Measurements from ENCODE around the gene NUAK1. TPM values are rescaled to one million over a fixed set of nuclear protein-coding genes. Genes with fewer than 3 reads are reported as not detected.
A peak's percentile ranks its signal among the peaks of the same experiment; 100 is the strongest.

The NUAK1 gene
- polyA plus RNA-seq, 6 donors from 2014 or later = not detected

DNA sequence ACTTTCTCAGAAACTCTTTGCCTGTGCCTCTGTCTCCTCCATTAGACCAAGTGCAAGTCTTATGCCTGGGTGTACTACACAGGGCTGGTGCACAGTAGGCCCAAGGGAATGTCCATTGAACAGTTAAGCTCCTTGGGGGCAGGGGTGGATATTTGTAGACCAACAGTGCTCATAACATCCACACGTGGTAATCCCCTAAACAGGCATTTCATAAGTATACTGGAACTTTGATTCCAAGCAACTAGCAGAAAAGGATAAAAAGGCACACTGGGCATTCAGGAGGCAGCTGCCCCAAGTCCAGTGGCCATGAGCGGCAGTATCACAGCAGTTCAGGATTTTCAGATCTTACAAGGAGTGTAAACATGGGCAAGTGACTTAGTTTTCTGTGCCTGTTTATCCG, 16.8 kb downstream of the NUAK1 start:
- H3K27ac Mint-ChIP-seq = no peak overlapping the region
- ATAC-seq (ENCODE audit: low read depth in 2 of 2) = no peak
- peaks cover 21 to 32% (median 24%) of the 10 kb centered on the region in 3 donors for H3K27me3 Mint-ChIP-seq
- no peak overlapping the region for H3K4me3 Mint-ChIP-seq
- H3K9me3 Mint-ChIP-seq = peaks cover 0 to 1% (median 0%) of the 10 kb centered on the region in 7 donors
- H3K36me3 Mint-ChIP-seq = no peaks in the 10 kb centered on the region
- no peaks in the 10 kb centered on the region for H3K4me1 Mint-ChIP-seq
- no peak for DNase-seq

DNA sequence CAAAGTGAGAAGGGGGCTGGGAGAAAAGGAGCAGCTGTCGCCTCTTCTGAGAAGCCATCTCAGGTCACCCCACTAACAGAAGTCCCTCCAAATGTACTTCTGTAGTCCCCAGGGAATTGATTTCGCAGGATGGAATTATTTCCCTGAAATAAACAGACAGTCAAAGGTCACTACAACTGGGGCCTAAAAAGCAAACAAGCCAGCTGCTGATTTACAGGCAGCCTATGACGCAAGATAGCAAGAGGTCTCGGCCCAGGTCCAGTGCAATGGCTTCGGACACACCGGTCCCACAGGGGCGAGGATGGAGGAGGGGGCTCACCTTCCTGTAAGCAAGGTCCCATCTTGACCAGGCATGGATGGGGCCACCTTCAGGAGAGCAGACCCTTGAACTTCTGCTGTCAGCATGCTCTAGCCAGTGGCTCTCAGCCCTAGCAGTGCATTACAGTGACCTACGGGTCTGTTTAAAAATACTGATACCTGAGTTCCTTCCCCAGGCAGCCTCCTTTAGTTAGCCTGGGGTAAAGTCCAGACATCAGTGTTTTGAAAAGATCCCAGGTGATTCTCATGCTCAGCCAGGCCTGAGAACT, 18.1 kb downstream of the NUAK1 start:
- H3K4me3 Mint-ChIP-seq = no peak overlapping the region
- H3K9me3 Mint-ChIP-seq = peaks cover 0 to 1% (median 0%) of the 10 kb centered on the region in 7 donors
- ATAC-seq (ENCODE audit: low read depth in 2 of 2) = no peak
- no peaks in the 10 kb centered on the region for H3K36me3 Mint-ChIP-seq
- DNase-seq = no peak
- no peak overlapping the region for H3K27ac Mint-ChIP-seq
- no peaks in the 10 kb centered on the region for H3K4me1 Mint-ChIP-seq
- H3K27me3 Mint-ChIP-seq = peaks cover 17 to 34% (median 29%) of the 10 kb centered on the region in 3 donors

DNA sequence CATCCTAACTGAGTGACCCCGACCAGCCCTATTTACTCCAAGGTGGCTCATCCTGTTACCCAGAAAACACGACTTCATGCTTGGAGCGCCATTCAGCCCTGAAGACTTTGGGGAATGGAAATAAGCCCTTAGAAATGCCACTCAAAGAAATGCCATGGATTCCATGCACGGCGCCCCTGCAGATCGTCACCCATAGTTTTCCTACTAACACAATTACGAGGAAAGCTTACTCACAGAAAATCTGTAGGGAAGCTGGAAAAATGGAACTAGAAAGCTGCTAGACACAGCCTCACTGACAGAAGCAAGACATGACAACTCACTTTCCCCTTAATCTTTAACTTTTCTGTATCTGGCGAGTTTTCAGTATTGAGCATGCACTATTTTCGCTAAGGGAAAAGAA, 19.5 kb downstream of the NUAK1 start:
- Mint-ChIP-seq H3K4me3 (no peak overlapping the region), H3K27ac (peak overlapping the region in 1 of 6 donors; percentile 16), H3K27me3 (peaks cover 17 to 35% (median 32%) of the 10 kb centered on the region in 3 donors), H3K36me3 (no peaks in the 10 kb centered on the region), H3K9me3 (no peaks in the 10 kb centered on the region), H3K4me1 (no peaks in the 10 kb centered on the region)
- ATAC-seq (ENCODE audit: low read depth in 2 of 2) = no peak
- no peak for DNase-seq

DNA sequence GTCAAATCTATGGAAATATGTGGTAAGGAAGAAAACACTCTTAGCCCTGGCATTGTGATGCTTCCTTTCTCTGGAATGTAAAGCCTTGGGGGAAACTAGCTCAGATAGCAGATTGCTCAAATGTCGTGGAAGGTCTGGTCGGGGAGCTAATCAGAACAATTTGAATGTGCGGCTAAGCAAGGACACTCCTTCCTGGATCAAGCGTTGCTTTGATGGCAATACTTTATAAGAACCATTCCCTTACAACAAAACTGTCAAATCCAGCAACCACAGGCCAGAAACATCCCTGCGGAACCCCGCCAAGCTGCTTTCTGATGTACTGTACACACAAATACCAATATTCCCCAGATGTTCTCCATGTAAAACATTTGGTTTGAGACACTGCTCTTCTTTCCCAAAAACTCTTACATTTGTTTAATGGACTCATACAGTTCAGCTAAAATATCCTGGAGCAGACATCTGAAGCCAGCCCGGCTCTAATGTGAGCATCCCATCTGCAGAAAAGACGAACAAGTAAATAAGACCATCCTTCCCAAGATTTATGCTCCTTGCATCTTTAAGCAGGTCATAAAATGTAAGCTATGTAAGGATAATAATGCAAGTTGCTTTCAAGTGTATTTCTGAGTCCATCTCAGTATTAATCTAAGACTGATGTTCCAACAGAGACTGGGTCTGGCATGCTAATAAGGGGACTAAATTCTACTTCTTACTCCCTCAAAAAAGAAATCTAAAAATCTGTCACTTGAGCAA, 20.2 kb downstream of the NUAK1 start:
- DNase-seq = no peak
- Mint-ChIP-seq H3K36me3 (no peaks in the 10 kb centered on the region), H3K4me3 (no peak overlapping the region), H3K4me1 (no peaks in the 10 kb centered on the region), H3K27ac (no peak overlapping the region), H3K9me3 (no peaks in the 10 kb centered on the region), H3K27me3 (peaks cover 17 to 37% (median 32%) of the 10 kb centered on the region in 3 donors)
- ATAC-seq (ENCODE audit: low read depth in 2 of 2) = no peak

DNA sequence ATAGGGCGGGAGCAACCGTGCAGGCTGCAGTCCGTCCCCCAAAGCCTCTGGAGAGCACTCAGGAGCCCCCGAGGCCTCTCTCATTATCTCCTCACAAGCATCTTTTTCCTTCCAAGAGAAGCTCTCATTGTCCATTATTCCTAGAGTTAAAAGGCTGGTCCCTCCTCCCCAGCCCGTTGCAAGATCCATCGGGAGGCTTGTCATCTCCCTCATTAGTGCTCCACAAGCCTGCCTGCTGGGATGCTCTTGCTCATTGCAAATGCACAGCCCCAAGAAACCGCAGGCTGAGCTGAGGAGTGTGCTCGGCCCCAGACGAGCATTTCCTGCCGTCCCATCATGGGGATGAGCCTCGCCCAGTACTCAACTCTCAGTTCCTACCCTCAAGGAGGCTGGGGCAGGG, 23.3 kb downstream of the NUAK1 start:
- H3K9me3 Mint-ChIP-seq = no peaks in the 10 kb centered on the region
- H3K27ac Mint-ChIP-seq = no peak overlapping the region
- H3K27me3 Mint-ChIP-seq = peaks cover 8 to 32% (median 24%) of the 10 kb centered on the region in 3 donors
- H3K4me1 Mint-ChIP-seq = no peaks in the 10 kb centered on the region
- no peak overlapping the region for H3K4me3 Mint-ChIP-seq
- DNase-seq (no peak), ATAC-seq (ENCODE audit: low read depth in 2 of 2) (no peak)
- H3K36me3 Mint-ChIP-seq = no peaks in the 10 kb centered on the region

DNA sequence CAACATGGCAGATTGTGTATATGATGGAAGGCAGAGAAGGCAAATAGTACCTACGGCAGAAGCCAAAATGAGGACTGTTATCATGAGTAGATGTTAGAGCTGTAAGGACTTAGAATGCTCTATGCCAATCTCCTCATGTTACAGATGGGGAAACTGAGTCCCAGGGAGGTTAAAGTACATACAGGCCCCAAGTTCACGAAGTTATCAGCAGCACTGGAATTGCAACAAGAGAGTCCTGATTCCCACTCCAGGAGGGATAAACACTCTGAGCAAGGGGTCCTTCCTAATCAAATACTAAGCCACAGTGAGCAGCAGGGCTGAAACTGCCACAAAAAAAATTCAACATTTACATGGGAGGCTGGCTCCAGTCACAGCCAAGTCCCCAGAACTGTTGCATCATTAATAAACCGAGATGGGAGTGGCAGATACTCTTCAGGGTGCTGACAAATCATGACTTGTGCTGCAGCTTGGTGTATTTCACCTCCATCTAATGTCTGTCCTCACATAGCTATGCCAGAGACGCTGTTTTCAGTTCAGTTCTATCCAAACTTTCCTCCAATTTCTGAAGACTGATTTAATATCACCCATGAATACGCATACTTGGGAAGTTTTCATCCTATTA, 24.2 kb downstream of the NUAK1 start:
- Mint-ChIP-seq H3K27me3 (peaks cover 13 to 39% (median 27%) of the 10 kb centered on the region in 3 donors), H3K27ac (no peak overlapping the region), H3K9me3 (no peaks in the 10 kb centered on the region), H3K36me3 (no peaks in the 10 kb centered on the region), H3K4me3 (no peak overlapping the region), H3K4me1 (no peaks in the 10 kb centered on the region)
- ATAC-seq (ENCODE audit: low read depth in 2 of 2) (no peak), DNase-seq (no peak)

DNA sequence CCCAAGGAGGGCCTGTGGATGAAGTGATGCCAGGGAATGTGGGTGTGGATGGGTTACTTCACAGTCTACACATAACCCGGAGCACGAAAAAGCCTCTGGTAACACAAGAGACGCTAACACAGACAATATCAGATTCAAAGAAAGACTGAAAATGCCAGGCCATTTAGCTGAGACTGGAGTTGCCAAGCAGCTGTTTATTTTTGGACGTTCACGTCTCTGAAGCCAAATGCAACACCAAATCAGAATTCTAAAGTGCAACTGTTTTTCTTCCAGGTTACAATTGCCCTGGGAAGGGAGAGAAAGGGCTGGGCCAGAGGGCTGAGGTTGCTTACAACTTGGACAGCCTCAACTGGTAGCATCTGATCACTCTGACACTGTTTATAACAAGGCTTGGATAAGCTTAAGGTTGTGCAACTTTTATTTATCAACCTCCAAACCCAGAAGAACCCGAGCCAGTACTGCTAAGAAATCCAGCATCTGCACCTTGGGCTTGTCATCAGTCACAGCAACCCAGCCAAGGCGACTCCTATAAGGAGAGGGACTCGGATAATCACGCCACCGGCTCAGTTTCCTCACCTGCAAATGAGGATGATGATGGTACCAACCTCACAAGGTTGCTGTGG, 24.8 kb downstream of the NUAK1 start:
- no peaks in the 10 kb centered on the region for H3K4me1 Mint-ChIP-seq

DNA sequence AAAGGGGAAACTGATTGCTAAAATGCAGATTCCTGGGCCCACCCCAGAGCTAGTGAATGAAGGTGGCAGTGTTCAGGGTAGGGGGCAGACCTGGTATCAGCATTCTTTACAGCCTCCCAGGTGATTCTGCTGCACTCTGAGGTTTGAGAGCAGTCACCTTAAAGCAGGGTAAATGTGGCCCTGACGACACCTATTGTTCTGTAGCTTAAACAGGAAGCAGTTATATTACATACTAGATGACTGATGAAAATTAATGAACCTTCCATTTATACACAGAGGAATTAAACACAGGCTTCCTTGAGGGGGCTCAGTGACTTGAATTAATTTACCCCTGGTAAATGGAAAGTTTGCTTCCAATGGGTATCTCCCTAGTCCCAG, 25.3 kb downstream of the NUAK1 start:
- no peaks in the 10 kb centered on the region for H3K4me1 Mint-ChIP-seq
- H3K27ac Mint-ChIP-seq = no peak overlapping the region
- ATAC-seq (ENCODE audit: low read depth in 2 of 2) (no peak), DNase-seq (no peak)
- peaks cover 9 to 43% (median 35%) of the 10 kb centered on the region in 3 donors for H3K27me3 Mint-ChIP-seq
- H3K36me3 Mint-ChIP-seq = no peaks in the 10 kb centered on the region
- no peaks in the 10 kb centered on the region for H3K9me3 Mint-ChIP-seq
- no peak overlapping the region for H3K4me3 Mint-ChIP-seq

More for the DNA sequence above, 24.8 kb downstream of the NUAK1 start:
- DNase-seq (no peak), ATAC-seq (ENCODE audit: low read depth in 2 of 2) (no peak)
- Mint-ChIP-seq H3K36me3 (no peaks in the 10 kb centered on the region), H3K27me3 (peaks cover 13 to 46% (median 34%) of the 10 kb centered on the region in 3 donors), H3K27ac (no peak overlapping the region), H3K9me3 (no peaks in the 10 kb centered on the region), H3K4me3 (no peak overlapping the region)

DNA sequence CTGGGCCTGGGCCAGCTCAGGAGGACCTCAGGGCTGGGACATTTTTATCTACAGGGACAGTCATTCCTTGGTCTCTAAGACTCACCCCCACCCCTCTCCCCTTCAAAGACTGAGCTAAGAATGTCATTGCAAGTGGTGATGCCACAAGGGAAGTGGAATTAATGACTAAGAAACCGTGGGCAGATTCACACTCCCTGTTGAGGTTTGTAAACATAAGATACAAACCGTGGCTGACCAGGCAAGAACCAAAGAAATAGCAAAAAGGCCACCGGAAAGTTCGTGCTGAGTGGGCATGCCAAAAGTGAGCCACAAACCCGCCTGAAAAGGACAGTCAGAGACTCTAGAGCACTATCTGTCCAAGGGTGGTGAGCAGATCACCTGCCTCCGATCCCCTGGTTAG, 25.7 kb downstream of the NUAK1 start:
- Mint-ChIP-seq H3K4me3 (no peak overlapping the region), H3K27me3 (peaks cover 9 to 41% (median 34%) of the 10 kb centered on the region in 3 donors), H3K9me3 (no peaks in the 10 kb centered on the region), H3K4me1 (no peaks in the 10 kb centered on the region), H3K27ac (no peak overlapping the region), H3K36me3 (no peaks in the 10 kb centered on the region)
- ATAC-seq (ENCODE audit: low read depth in 2 of 2) (no peak), DNase-seq (no peak)

DNA sequence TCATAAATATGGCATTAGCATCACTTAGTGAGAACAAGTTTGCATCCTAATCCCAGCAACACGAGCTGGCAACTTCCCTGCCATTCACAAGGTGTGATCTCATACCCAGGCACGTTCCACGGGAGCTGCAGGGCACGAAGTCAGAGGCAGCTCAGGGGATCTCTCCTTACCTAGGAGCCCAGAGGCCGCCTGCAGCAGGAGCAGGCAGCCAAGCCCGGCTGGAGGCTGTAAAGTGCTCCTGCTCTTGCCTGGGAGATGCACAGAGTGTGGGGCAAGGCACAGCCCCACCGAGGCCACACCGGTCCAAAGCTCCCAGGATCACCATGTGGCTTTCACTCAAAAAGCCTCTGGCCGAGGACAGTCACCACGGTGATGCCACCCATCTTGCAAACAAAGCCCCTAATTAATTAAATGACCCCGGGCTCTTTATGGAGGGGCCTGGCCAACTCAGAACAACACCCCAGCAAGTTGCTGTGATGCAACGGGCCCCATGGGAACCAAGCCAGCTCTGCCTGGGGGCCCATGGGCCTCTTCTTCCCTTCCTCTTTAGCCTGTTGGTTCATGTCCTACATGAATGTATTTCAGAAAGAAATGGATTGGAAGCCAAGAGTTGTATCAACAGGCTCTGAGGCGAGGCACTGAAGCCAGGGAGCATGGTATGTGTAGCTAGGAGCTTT, 26.5 kb downstream of the NUAK1 start:
- DNase-seq = no peak
- H3K4me3 Mint-ChIP-seq = no peak overlapping the region
- H3K4me1 Mint-ChIP-seq = no peaks in the 10 kb centered on the region
- no peak overlapping the region for H3K27ac Mint-ChIP-seq
- peaks cover 12 to 47% (median 34%) of the 10 kb centered on the region in 3 donors for H3K27me3 Mint-ChIP-seq
- no peak for ATAC-seq (ENCODE audit: low read depth in 2 of 2)
- no peaks in the 10 kb centered on the region for H3K9me3 Mint-ChIP-seq
- H3K36me3 Mint-ChIP-seq = no peaks in the 10 kb centered on the region

DNA sequence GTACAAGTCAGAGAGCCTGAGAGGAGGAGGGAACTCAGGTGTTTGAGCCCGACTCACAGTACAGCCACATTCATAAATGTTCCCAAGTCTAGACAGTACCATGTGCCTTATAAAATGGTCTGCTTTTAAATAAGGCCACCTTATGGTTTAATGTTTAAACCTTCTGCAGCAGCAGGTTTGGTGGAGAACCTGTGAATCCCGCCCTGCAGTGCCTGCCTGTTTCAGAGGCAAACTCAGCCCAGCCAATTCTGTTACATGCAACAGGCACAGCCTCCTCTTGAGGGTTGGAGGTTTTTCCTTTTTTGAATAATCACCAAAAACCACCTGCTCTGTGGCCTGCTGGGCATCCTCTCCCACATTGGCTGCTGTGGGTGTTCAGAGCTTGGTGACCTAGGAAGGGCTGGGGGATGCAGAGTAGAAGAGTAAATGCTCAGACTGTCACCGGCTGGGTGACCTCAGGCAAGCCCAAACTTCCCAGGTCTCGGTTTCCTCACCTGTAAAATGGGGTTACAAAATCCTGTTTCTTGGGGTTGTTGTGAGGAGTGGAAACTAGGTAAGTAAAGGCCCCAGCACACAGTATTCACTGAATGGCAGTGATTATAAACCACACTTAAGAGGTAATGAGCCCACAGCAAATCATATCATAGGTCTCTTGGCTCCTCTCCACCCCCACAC, 28.0 kb downstream of the NUAK1 start:
- DNase-seq = no peak
- Mint-ChIP-seq H3K27ac (no peak overlapping the region), H3K27me3 (peaks cover 21 to 48% (median 39%) of the 10 kb centered on the region in 3 donors)

DNA sequence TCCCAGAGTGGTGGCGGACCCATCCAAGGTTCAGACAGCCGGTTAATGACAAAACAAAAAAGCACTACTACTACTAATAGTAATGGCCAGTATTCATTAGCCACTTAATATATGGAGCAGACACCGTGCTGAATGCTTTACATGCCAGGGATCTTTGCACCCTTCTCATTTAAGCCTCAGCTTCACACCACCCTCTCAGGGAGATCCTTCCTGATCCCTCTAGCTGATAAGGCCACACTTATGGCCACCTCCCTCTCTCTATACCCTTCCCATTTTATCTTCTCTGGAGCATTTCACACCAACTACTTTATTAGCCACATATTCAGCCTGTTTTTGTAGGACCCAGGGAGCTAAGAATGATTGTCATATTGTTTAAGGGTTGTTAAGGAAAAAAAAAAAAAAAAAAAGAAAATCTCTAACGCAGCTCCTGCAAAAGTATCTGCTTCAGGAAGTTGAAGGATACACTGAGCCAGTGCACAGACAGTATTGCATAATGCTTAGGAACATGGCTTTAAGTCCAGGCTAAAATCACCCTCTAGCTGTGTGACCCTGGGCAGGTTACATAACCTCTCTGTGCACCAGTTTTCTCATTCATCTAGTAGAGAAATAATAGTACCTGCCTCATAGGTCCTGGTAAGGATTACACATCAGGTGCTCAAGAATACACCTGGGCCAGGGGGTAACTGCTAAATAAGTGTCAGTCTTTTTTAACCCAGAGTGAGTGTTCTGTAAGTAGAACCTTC, 29.4 kb downstream of the NUAK1 start:
- no peaks in the 10 kb centered on the region for H3K4me1 Mint-ChIP-seq
- H3K27ac Mint-ChIP-seq = no peak overlapping the region
- H3K9me3 Mint-ChIP-seq = no peaks in the 10 kb centered on the region
- DNase-seq (no peak), ATAC-seq (ENCODE audit: low read depth in 2 of 2) (no peak)
- H3K36me3 Mint-ChIP-seq = no peaks in the 10 kb centered on the region
- peaks cover 21 to 47% (median 37%) of the 10 kb centered on the region in 3 donors for H3K27me3 Mint-ChIP-seq
- no peak overlapping the region for H3K4me3 Mint-ChIP-seq

More for the DNA sequence above, 28.0 kb downstream of the NUAK1 start:
- no peak for ATAC-seq (ENCODE audit: low read depth in 2 of 2)
- Mint-ChIP-seq H3K4me1 (no peaks in the 10 kb centered on the region), H3K36me3 (no peaks in the 10 kb centered on the region), H3K9me3 (no peaks in the 10 kb centered on the region), H3K4me3 (no peak overlapping the region)

All from naive B cell (primary cell).